T-helper 2 cell (primary cell): ENCODE measurements around the gene PRR5L.
"Not testable (repeated sequence)": the region's sequence is repeated elsewhere in the genome, so short reads cannot be mapped to it uniquely, and the experiment has no call there.

Experiments used
- DNase-seq, 5 experiments: peaks; one replicate each; pipeline versions ENCODE4 v3.0.0 to v3.0.0-alpha.2; 2012 to 2022

The PRR5L gene

DNA sequence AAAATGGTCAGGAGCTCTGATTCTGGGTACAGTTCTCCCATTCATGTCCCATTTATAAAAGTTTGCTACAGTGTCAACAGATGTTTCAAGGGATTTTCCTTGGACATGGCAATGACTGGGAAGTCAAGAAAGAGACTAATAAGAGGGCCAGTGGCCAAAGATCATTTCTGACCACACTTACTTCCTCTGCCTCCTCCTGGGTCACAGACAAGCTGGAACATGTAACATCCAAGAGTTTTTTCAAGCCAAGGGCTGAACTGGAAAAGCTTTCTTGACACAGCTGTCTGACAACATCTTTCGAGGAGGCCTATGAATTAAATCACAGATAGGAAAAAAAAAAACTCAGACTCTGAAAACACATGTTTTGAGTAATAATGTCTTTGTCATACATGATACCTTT lies 15.6 kb upstream of the PRR5L start:
- DNase-seq = no peak

DNA sequence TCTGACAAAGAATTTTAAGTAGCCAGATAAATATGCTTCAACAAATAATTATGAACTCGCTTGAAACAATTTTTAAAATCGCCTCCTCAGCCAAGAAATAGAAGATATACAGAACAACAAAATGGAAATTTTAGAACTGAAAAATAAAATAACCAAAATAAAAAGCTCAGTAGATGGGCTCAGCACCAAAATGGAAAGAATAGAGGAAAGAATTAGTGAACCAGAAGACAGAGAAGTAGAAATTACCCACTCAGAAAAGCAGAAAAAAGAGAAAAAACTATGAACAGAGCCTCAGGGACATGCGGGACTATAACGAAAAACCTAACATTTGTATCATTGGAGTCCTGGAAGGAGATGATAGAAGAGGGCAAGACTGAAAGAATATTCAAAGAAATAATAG lies 14.2 kb upstream of the PRR5L start:
- no peak for DNase-seq

DNA sequence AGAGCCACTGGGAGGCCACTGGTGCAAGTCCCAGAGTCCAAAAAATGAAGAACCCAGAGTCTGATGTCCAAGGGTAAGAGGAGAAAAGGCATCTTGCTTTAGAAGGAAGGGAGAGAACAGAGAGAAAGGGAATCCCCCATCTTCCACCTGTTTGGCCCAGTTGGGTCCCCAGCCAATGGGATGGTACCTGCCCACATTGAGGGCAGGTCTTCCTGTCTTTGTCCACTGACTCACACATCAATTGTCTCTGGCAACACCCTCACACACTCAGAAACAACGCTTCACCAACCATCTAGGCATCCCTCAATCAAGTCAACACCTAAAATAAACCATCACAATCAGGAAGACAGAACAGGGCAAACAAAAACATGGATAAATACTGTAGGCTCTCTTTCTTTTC lies 13.2 kb upstream of the PRR5L start:
- DNase-seq = no peak

DNA sequence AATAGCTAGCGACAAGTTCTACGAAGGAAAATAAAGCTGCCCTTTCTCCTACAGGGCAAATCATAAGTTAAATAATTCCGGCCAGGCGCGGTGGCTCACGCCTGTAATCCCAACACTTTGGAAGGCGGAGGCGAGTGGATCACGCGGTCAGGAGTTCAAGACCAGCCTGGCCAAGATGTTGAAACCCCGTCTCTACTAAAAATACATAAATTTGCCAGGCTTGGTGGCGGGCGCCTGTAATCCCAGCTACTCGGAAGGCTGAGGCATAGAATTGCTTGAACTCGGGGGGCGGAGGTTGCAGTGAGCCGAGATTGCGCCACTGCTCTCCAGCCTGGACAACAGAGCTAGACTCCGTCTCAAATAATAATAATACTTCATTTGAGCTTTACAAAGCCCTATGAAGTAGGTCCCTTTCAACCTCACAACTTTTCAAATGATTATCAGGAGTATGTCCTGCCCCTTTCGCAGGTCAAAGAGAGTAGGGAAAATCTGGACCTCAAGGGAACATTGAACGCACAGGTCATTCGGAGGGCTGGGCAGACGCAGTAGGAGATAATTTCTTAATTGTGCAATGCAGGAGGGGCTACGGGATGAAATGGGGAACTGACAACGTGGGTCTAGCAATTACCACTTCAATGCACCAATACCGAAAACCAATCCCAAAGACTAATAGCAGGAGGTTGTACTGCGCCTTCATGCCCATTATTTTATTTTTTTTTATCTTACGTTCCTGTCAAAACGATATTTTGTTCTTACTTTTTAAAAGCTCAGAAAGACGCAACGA lies 7.5 kb upstream of the PRR5L start:
- no peak for DNase-seq

DNA sequence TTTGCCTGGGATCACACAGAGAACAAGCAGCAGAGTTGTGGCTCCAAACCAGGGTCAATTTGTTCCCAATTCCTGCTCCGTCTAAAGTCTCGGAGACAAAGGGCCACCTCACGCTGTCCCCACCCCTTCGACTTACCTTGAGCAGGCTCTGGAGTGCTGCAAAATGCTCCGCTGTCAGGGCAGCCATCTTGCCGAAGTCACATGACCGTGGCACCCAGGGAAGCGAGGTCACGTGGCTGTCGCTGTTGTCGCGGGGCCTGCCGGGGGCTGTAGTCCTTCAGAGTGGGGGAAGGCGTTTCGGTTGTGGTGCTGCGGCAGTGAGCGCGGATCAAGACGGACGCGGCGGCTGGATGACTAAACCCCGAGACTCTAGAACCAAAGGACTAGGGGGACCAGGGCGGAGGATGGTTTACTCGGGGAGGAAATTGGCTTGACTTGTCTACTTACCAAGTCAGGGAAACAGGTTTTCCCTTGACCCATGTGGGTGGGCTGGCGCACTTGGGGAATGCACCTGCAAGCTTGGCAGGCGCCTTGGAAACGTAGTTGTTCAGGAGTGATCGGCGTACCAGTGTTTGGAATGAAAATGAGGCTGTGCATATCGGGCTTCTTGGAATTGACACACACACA lies 6.7 kb upstream of the PRR5L start, which contains the start of gene COMMD9:
Gene COMMD9, minus strand, starts transcription at position 199 of the 627 bp plus-strand sequence. Its CDS starts 12 bp downstream, at position 187.
- DNase-seq = peak; percentile 86 to 96 (median 90)

DNA sequence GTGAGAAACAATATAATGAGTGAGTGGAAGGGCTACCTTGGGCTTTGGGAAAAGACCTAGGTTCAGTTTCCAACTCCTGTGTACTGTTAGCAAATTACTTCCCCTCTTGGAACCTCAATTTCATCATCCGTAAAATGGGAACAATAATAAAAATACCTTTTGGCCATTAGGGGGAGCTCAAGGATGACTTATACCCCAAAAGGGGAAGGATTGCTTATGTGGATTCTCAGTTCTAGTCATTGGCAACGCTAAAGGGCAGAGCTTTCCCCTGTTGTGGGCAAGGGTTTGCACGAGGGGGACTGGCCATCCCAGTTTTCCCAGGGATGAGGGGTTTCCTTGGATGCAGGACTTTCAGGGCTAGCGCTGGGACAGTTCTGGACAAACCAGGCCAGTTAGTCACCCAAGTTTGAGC lies 3.8 kb upstream of the PRR5L start:
- peak in 2 of 5 experiments; percentile 21 to 59 for DNase-seq

DNA sequence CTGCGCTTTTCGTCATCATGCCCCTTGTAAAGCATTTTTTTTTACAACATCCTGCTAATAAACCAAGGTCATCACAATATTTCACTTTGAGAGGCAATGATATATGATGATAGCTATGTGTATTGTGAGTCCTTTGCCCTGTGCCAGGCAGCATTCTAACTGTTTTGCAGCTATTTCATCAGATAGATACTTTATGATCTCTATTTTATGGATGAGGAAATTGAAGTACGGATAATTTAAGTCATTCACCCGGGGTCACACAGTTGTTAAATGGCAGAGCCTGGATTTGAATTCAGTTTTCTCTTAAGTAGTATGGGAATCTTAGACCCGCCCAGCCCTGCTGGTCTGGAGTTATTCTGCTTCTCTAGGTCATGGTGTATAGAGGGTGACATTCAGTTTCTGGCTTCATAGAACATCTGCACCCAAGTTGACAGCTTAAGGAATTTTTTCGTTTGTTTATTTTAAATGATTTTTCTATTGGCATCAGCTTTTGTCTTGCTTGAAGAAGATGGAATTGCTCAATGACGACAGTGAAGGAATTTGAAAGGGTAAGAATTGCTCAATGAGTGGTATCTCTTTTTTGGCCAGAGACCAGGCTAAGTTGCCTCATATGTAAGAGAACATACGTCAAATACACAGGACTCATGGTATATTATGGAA lies 926 bp downstream of the PRR5L start:
- no peak for DNase-seq

DNA sequence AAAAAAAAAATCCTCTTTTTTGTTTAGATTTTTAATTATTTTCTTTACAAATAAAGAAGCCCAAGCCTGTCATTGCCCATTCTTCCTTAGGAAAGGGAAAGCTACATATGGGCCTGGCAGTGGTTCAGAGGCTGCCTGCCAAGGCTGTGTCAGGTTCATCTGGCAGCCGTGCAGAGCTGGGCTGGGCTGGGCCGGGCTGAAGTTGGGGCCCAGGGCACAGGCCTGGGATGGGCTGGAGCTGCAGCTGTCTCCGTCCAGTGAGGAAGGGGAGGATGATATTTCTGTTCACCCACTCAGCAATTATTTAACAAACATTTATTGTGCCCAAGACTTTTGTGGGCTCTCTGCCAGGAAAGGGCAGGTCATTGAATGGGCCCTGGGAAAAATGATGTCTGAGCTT lies 4.6 kb downstream of the PRR5L start:
- DNase-seq = no peak

DNA sequence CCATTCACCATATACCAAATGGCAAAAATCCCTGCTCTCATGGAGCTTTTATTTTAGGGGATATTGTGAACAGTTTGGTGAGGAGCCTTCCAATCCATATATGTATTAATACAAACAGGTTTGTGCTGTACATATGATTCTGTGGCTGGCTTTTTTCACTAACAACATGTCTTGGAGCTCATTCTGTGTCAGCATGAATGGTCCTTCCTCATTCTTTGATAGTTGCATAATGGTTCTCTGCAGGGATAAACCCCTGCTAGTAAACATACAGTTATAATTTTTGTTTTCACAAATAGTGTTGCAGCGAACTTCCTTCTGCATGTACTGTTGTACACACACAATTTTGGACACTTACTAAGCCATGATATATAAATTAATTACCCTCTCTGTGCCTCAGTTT lies 8.3 kb downstream of the PRR5L start:
- DNase-seq = no peak

DNA sequence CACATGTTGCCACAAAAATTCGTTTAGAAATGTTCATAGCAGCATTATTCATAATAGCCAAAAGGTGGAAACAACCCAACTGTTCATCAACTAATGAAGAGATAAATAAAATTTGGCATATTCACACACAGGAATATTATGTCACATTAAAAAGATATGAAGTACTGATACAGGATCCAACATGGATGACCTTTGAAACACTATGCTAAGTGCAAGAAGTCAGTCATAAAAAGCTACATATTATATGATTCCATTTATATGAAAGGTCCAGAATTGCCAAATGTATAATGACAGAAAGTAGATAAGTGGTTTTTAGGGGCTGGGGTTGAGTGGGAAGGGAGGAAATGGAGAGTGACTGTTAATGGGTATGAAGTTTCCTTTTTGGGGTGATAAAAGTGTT lies 9.0 kb downstream of the PRR5L start:
- DNase-seq = no peak

DNA sequence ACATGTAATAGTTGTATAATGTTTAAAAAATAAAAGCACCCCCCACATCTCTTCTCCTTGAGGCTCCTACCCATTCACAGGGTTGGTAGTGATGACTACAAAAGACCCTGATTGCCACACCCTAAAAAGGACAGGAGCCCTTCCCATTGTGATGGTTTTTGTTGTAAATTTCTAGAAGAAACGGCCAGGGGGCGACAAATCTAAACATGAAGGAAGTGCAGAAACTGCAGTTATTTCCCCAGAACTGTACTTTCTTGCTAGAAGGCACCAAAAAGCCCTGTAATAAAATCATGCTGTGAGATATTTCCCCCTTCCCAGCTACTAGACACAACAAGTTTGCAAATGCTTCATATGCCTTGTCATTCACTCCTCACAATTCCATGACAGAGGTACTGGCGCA lies 10.8 kb downstream of the PRR5L start:
- DNase-seq = peak in 1 of 5 experiments; percentile 30

DNA sequence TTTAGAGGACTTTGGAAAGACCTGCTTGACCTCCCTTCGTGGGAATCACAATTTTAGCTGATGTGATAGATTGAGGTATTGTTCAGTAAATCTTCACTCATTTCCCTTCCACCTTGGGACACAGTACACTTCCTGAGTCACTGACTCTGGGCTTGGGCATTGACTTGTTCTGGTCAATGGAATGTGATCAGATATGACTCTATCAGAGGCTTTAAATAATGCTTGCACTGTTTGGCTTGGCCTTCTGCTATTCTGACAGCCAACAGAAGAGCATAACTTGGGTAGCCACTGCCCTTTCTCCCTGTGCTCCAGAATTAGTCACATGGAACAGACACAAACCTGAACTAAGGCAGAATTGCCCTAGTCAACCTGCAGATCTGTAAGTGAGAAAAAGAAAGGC lies 12.5 kb downstream of the PRR5L start:
- DNase-seq = no peak

DNA sequence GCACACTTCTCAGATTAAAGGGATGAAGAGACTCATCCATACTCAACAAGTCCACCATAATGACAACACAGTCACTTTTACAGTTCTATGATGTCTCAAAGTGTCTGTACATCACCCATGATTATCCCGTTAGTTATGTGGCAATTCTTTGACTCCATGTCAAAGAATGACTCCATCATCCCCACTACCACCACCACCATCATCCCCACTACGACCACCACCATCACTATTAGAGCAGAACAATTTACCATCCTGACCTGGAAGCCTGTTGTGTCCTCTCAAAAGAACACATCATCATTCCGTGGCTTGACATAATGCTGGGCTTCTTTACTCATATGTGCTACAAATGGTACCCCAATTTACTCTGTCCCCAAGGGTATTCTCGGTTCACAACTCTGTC lies 13.7 kb downstream of the PRR5L start:
- no peak for DNase-seq

DNA sequence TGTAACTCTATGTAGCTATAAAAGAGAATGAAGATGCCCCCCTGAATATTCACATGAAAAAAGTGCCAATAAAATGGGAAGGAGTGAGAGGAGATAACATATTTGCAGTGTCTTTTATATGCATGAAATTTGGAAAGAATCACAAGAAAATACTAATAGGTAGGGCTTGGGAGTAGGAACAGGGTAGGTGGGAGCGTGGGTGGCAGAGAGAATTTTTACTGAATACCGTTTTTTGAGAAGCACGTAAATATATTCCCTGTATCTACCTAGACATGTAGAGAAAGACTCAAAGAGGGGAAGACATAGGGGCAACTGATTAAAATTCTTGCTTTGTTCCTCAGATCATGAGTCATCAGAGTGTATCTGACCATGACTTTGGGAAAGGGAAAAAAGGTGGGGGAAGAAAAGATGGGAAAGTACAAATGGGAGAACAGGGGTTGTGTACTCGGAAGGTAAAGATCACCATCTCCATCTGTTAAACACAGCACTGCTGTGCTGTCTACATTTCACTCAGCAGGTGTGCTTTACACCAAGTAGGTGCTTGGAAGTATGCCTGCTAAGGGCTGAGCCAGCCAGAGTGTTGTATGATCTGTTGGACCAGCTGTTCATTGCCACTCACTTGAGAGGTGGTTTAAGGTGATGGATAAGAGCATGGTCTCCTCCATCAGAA lies 16.0 kb downstream of the PRR5L start:
- DNase-seq = no peak

DNA sequence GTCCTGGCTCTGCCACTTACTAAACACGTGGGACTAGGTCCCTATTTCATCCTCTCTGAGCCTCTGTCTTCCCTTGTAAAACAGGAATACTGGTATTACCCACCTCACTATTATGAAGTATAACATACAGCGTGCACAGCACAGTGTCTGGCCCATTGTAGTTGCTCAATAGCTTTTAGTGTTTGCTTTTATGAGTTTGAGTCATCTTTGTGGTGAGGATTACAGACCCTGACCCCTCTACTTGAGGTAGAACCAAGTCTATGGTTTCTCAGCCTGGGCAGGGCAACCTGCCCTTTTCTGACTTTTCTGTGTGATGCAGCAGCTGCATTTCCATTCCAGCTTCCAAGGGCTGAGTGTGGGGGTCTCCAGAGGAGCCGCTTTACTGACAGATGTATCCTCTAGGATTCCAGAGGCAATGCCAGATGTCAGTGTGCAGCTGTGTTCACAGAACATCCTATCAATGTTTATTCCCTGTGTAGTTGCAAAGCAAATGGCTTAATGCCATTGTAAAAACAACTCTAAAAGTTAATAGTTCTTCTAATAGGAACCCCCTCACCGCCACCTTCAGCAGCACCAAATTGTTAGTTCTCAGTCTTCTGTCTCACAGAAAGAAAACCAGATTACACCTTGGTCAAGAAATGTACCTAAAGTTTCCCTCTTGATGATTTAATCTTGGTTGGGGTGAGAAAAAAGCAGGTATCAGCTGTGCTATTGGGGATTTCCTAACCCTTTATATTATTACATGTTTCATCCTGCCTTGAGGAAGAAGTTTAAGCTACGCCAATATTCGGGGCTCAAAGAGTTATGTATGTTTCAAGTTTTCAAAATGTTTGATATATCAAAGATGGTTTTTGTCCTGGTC lies 16.8 kb downstream of the PRR5L start:
- DNase-seq = no peak

DNA sequence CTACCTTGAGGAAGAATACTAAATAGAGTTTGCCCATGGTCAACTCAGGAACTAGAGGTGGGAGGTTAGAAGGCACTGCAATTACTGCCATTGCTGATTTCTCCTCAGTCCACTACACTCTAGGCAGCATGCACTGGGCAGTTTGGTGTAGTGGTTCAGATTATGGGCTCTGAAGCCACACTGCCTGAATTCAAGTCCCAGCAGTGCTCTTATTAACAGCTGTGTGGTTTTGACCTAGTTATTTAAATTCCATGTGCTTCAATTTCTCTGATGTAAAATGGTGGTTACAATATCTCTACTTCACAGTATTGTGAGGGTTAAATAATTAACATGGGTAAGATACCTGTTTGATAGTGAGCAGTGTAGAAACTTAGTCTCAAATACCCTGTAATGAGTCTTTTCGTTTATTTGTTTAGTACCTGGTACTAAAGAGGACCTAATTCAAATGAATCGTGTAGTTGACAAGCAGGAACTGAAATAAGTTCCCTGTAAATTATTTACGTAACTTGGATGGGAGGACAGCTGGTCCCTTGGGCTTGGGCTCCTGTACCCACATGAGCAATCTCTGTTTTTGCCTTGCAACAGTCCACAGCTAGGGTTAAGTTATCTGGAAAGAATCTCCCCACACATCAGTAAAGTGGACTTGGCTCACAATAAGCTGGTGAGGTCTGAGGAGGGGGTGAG lies 17.8 kb downstream of the PRR5L start:
- DNase-seq = no peak

DNA sequence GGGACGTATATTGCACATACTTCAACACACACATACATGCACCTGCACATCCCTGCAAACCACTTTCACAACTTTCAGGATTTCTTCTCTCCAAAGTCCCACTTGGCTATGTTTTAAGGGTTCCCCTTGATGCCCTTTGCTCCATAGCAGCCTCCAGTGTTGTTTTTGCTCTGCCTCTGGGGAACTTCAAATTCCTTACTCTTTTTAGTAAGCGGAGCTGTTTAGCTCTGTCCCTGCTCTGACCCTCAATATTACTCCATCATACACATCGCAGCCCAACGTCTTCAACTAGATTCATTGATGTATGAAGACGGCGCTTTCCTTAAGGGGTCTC lies 18.3 kb downstream of the PRR5L start:
- no peak for DNase-seq

DNA sequence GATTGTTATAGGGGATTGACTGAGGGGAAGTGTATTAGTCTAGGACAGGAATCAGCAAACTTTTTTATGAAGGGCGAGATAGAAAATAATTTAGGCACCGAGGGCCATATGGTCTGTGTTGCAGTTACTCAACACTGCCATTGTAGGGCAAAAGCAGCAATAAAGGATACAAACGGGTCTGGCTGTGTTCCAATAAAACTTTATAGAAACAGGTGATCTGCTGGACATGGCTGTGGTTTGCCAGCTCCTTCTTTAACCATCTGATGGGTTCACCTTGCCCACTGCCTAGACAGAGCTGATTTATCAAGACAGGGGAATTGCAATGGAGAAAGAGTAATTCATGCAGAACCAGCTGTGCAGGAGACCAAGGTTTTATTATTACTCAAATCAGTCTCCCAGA lies 20.0 kb downstream of the PRR5L start:
- DNase-seq = no peak

DNA sequence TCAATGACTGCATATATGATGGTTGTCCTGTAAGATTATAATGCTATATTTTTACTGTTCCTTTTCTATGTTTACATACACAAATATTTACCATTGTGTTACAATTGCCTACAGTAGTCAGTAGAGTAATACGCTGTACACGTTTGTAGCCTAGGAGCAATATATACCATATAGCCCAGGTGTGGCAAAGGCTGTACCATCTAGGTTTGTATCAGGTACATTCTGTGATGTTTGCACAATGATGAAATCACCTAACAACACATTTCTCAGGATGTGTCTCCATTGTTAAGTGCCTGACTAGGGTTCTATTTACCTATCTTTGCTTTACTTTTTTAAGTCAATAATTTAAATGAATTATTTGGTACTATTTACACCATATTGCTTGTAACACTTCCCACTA lies 21.9 kb downstream of the PRR5L start:
- DNase-seq = no peak

DNA sequence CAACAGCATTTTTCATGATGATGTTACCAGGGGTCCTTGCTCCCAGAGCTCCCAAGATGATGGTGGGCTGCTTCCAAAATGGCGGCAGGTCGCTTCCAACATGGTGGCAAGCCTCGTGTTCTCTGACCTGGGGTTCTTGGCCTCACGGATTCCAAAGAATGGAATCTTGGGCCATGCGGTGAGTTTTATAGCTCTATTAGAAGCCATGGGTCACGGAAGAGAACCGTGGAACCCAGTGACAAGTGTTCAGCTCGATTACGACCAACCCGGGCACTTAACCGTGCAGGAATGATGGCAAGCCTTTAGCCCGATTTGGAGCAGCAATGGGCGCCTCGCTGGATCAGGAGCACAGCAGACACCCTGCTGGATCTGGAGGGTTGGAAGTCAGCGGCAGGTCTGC lies 28.9 kb downstream of the PRR5L start:
- not testable (repeated sequence) for DNase-seq

DNA sequence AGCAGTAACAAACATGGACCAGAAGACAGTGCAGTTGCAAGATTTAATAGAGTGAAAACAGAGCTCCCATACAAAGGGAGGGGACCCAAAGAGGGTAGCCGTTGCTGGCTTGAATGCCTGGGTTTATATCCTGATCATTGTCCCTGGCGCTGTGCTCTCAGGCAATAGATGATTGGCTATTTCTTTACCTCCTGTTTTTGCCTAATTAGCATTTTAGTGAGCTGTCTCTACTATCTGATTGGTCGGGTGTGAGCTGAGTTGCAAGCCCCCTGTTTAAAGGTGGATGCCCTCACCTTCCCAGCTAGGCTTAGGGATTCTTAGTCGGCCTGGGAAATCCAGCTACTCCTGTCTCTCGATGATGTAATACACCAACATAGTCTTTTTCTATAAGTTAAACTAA lies 29.3 kb downstream of the PRR5L start:
- not testable (repeated sequence) for DNase-seq
